AG20443 (cell line): Measurements from ENCODE around the gene VPS33B.
"Not testable (repeated sequence)": the region's sequence is repeated elsewhere in the genome, so short reads cannot be mapped to it uniquely, and the experiment has no call there.

Experiments
- DNase-seq: peaks from one replicate; pipeline ENCODE4 v3.0.0; 2012; ENCODE audit warnings: low spot score, mixed read lengths

VPS33B gene

GRCh38 chr15:91031796-91032195 lies 9.4 kb upstream of the VPS33B start:
- no peak for DNase-seq

DNA sequence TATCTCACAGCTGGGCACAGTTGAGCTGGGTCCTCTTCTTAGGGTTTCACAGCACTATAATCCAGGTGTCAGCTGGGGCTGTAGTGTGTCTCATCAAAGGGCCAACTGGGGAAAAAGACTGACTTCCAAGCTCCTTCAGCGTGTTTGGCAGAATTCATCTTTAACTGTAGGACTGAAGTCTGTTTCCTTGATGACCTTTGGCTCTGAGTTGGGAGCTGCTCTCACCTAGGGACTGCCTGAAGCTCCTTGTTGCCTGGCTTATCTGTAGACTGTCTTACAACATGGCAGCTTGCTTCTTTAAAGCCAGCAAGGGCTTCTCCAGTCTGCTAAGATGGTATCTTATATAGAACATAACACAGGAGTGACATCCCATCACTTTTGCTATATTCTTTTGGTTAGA lies 5.3 kb upstream of the VPS33B start:
- no peak for DNase-seq

DNA sequence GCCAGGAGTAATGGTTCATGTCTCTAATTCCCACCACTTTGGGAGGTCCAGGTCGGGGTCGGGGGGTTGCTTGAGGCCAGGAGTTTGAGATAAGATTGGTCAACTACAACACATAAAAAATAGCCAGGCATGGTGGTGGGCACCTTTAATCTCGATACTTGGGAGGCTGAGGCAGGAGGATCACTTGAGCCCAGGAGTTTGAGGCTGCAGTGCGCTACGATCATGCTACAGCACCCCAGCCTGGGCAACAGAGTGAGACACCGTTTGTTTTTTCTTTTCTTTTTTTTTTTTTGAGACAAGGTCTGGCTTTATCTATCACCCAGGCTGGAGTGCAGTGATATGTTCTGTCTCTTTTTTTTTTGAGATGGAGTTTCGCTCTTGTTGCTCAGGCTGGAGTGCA lies 1.3 kb upstream of the VPS33B start:
- no peak for DNase-seq

DNA sequence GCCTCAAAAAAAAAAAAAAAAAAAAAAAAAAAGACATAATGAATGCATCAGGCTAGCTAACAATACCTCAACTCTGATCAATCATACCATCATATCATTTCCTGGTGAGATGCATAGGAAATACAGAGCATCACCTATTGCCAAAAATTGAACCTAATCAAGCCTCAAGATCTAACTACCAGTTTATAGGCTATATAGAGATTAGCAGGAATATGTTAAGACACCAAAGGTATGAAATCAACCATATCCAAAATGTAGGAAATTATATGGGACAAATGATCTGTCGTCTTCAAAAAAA lies 387 bp upstream of the VPS33B start:
- DNase-seq: no peak

GRCh38 chr15:91021516-91022074 lies 799 bp downstream of the VPS33B start:
- peak; percentile 24 for DNase-seq

DNA sequence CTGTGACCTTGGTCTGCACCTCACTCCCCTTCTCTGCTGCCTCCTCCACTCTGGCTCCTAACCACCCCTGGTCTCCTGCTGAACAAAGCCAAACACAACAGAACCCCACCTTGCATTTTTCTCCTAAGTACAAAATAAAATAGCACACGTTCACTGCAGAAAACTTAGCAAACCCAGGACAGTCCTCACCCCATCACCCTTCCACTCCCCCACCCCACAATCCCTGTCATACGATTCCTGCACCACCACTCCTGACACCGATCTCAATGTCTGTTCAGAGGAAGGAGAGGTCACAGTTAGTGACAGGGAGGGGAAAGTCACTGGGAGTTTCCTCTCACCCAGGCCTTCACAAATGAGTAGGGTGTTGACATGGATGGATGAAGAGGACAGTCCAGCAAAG lies 4.2 kb downstream of the VPS33B start:
- DNase-seq: no peak

- DNase-seq: no peak
Measured at GRCh38 chr15:91017716-91018115, 4.7 kb downstream of the VPS33B start.

- DNase-seq: not testable (repeated sequence)
Measured at GRCh38 chr15:91013701-91014100, 8.7 kb downstream of the VPS33B start.

DNA sequence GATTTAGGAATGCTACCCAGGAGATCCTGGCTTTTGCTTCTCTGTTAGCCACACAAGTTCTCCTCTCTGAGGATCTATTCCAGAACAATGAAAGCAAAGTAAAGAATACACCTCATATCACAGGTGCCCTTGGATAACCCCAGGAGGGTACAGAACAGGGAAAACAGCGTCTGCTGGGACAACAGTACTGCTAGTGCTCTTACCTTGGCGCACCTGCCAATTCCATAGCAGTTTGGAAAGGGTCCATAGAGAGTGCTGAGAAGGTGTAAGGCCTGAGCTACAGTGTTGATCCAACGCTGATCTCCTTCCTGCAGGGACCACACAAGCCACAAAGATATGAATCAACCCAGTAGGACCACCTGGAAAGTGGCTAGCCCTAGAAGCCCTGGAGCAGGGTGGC lies 15.1 kb downstream of the VPS33B start:
- DNase-seq: no peak

- DNase-seq: no peak
Measured at GRCh38 chr15:91001209-91001608, 21.2 kb downstream of the VPS33B start.

DNA sequence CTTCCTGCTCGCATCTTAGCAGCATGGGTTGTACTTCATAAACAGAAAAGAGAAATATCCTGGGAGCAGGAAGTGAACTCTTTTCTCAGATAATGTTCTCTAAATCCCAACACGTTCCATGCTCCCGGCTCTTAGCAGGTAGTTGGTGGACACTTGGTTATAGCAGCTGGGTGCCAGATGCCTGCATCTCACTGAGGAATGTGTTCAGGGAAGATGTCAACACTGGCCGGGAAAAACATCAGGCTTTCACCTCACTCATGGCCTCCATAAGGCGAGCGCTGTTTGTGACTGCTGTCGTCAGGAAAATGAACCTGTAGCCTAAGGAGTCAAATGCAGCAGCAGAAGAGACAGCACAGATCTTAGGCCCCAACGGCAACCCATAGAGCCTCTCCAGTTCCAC lies 23.7 kb downstream of the VPS33B start:
- DNase-seq: no peak

GRCh38 chr15:90994417-90995311 lies 27.7 kb downstream of the VPS33B start, which contains the start of gene PRC1:
TSS of gene PRC1 (minus strand) at chr15:90994535. CDS start at chr15:90994417, 118 bp downstream.
- DNase-seq: peak; percentile 100

DNA sequence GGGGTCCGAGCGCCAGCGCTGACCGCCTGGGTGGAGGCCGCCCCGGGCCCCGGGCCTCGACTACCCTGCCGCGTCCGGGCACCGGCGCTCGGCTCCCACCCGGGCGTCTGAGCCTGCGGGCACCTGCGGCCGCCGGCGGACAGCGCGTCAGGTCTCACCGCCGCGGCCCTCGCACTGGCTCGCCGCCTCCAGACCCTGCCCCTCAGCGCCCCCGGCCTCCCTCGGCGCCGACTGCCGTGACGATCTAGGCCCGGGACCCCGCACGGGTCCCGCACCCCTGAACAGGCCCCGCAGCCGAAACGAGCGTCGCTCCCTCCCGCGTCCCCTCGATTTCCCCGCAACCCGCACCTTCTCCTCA lies 28.4 kb downstream of the VPS33B start:
- peak; percentile 36 for DNase-seq

- no peak for DNase-seq
Measured at GRCh38 chr15:90991587-90992285, 30.7 kb downstream of the VPS33B start.

GRCh38 chr15:90990446-90990845 lies 31.9 kb downstream of the VPS33B start:
- no peak for DNase-seq

- no peak for DNase-seq
Measured at GRCh38 chr15:90989040-90989768, 33.2 kb downstream of the VPS33B start.

DNA sequence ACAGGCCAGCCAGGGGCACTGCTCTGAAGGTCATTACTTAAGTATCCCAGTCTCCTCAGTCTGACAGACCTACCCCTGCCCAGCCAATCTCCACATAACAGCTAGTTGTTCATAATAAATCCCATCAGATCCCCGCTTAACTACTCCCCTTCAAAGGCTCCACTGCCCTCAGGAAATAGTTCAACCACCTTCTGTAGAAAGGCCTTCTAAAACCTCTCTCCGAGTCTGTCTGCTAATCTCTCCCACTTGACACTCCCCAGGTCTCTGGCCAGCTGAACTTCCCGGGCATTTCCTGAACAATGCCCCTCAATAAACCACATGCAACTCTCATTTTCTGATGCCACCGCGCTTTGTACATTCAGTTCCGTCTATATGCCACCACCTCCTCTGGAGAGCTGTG lies 34.1 kb downstream of the VPS33B start:
- DNase-seq: no peak

DNA sequence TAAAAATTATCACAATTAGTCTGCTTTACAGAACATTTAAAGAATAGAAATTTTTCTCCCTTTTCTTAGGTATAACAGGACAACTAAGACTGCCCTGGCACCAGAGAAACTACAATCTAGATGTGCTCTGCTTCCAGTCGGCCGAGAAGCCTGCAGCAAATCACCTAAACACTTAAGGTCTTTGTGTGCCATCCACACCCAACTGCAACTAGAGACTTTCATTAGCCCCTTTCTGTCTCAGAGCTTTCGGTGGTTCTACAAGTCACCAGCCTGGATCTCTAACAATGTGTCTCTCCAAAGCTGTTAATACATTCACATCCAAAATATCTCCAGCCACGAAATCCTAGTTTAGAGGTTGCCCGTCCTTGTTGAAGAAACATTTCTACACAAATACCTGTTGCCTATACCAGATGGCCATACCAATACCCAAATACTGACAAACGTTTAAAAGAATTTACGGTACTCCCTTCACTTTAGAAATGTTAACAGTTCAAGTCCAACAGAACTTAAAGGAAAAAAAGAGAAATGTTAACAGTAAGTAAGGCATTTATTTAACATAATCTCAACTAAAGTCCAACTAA lies 34.7 kb downstream of the VPS33B start:
- DNase-seq: no peak

- no peak for DNase-seq
Measured at GRCh38 chr15:90986790-90987507, 35.4 kb downstream of the VPS33B start.

DNA sequence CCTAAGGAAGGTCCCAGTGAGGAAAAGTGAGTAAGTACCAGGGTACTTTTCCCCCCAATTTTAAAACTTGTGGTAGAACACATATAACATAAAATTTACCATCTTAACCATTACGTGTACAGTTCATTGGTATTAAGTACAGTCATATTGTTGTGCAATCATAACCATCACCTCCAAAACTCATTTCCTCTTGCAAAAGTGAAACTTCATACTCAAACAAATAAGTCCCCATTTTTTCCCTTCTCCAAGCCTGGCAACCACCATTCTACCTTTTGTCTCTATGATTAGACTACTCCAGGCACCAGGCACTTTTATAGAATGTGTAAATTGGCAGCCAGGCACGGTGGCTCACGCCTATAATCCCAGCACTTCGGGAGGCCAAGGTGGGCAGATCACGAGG lies 40.3 kb downstream of the VPS33B start:
- no peak for DNase-seq

DNA sequence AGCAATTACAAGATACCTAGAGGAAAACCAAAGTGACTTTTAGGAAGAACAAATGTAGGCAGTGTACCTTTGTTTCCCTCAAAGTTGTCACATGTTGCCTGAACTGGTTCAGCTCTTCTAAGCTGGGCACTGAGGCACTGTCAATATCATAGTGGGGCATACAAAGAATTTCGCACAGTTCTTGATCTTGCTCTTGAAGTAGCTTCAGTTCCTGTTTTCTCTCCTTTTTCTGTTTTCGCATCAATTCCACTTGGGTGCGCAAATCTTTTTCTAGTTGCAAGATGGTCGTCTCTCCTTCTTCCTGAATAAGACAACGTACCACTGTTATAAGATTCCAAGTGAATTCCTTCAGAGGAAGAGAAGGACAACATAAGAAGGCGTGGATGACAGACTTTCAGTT lies 40.7 kb downstream of the VPS33B start:
- no peak for DNase-seq

DNA sequence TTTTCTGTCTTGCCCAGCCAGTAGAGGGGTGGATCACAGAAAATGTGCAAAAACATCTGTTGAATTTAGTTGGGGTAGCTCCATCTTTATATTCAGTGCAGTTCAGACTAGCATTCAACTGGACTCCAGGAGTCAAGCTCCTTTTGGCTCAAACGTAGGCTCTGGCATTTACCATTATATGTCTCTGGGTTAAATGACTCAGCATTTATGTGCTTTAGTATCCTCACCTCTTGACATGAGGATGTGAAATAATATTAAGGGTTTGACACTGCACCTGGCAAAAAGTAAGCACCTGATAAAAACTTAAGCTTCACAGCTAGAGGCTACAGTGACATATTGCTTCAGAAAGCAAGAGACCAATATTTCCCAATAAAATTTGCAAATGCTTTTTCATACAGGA lies 42.8 kb downstream of the VPS33B start:
- no peak for DNase-seq
